Osteoblast (primary cell): ENCODE results near the gene MFSD11. TPM values are rescaled to one million over a fixed set of nuclear protein-coding genes. Genes with fewer than 3 reads are reported as not detected.
"Not testable (repeated sequence)": the region's sequence is repeated elsewhere in the genome, so short reads cannot be mapped to it uniquely, and the experiment has no call there.

Experiments
- DNase-seq: peaks from one replicate; pipeline ENCODE4 v3.0.0; 2011; ENCODE audit warnings: low spot score, mixed read lengths; ENCODE audit not compliant: insufficient read length; ENCODE audit errors: missing footprints
- H2AFZ ChIP-seq: 2 replicates; pipeline ENCODE4 v1.6.0; 2011; ENCODE audit warnings: mild to moderate bottlenecking, low read length
- H3K27ac ChIP-seq: 2 replicates; pipeline ENCODE4 v1.5.1; 2011; ENCODE audit warnings: mild to moderate bottlenecking, low read depth, low read length, moderate library complexity
- H3K27me3 ChIP-seq: 2 replicates; pipeline ENCODE4 v1.6.0; 2012; ENCODE audit warnings: mild to moderate bottlenecking, control low read depth, inconsistent platforms, low read length, moderate library complexity; ENCODE audit not compliant: insufficient read depth
- H3K36me3 ChIP-seq: 2 replicates; pipeline ENCODE4 v1.5.1; 2011; ENCODE audit warnings: mild to moderate bottlenecking, low read length, control low read depth, moderate library complexity; ENCODE audit not compliant: insufficient read depth
- H3K4me1 ChIP-seq: 2 replicates; pipeline ENCODE4 v1.5.1; 2011; ENCODE audit warnings: mild to moderate bottlenecking, low read length, control low read depth, moderate library complexity; ENCODE audit not compliant: insufficient read depth
- H3K4me2 ChIP-seq: 2 replicates; pipeline ENCODE4 v1.6.0; 2011; ENCODE audit warnings: mild to moderate bottlenecking, low read length; ENCODE audit not compliant: insufficient read depth
- H3K4me3 ChIP-seq: fragments of 200-600 bp; sonication (generic); 3 replicates; pipeline ENCODE4 v1.5.1; 2012; ENCODE audit warnings: mild to moderate bottlenecking, low read length, inconsistent platforms; ENCODE audit not compliant: insufficient read depth
- H3K79me2 ChIP-seq: 2 replicates; pipeline ENCODE4 v1.6.0; 2012; ENCODE audit warnings: mild to moderate bottlenecking, low read length, control low read depth, inconsistent platforms; ENCODE audit not compliant: insufficient read depth
- H3K9me3 ChIP-seq: 2 replicates; pipeline ENCODE4 v1.5.1; 2011; ENCODE audit warnings: low read depth, low read length, control low read depth
- H4K20me1 ChIP-seq: 2 replicates; pipeline ENCODE4 v1.6.0; 2012; ENCODE audit warnings: mild to moderate bottlenecking, low read length, control low read depth; ENCODE audit not compliant: insufficient read depth
- CTCF ChIP-seq: IDR thresholded peaks from 2 replicates; pipeline ENCODE4 v1.5.1; 2011; ENCODE audit warnings: mild to moderate bottlenecking, low read depth, low read length, moderate library complexity; ENCODE audit errors: extremely low read depth
- total RNA-seq: library from RNA; depleted of rRNA; stranded (reverse); fragments of >200 nt; gene quantifications from 2 replicates; pipeline ENCODE4 v1.2.3, GENCODE V29; 2012

The MFSD11 gene
- total RNA-seq, 1 donor = 42.0 TPM

GRCh38 chr17:76744747-76745146, 6.8 kb downstream of the MFSD11 start:
- H3K79me2 ChIP-seq = peaks cover 8% of the 10 kb centered on the region
- no peaks in the 10 kb centered on the region for H3K27me3 ChIP-seq
- no peak overlapping the region for H3K4me3 ChIP-seq
- H3K27ac ChIP-seq = no peak overlapping the region
- H2AFZ ChIP-seq = no peak overlapping the region
- no peaks in the 10 kb centered on the region for H3K4me1 ChIP-seq
- no peaks in the 10 kb centered on the region for H3K9me3 ChIP-seq
- peaks cover 29% of the 10 kb centered on the region for H3K36me3 ChIP-seq
- no peak for TF ChIP-seq CTCF
- DNase-seq = no peak
- no peaks in the 10 kb centered on the region for H4K20me1 ChIP-seq
- H3K4me2 ChIP-seq = no peak overlapping the region

GRCh38 chr17:76745785-76746184, 7.9 kb downstream of the MFSD11 start:
- peaks cover 29% of the 10 kb centered on the region for H3K36me3 ChIP-seq
- DNase-seq, H3K27ac ChIP-seq, H3K4me2 ChIP-seq, H4K20me1 ChIP-seq, H3K79me2 ChIP-seq, H2AFZ ChIP-seq, H3K4me3 ChIP-seq, H3K9me3 ChIP-seq, H3K27me3 ChIP-seq, H3K4me1 ChIP-seq: not testable (repeated sequence)

GRCh38 chr17:76747716-76748363, 9.9 kb downstream of the MFSD11 start:
- no peaks in the 10 kb centered on the region for H4K20me1 ChIP-seq
- peaks cover 24% of the 10 kb centered on the region for H3K36me3 ChIP-seq
- H2AFZ ChIP-seq = no peak overlapping the region
- H3K9me3 ChIP-seq = no peaks in the 10 kb centered on the region
- no peaks in the 10 kb centered on the region for H3K27me3 ChIP-seq
- H3K4me1 ChIP-seq = no peaks in the 10 kb centered on the region
- H3K4me3 ChIP-seq = no peak overlapping the region
- H3K4me2 ChIP-seq = no peak overlapping the region
- H3K27ac ChIP-seq = no peak overlapping the region
- TF ChIP-seq CTCF = no peak
- DNase-seq = no peak
- H3K79me2 ChIP-seq = no peaks in the 10 kb centered on the region

GRCh38 chr17:76748657-76749056, 10.7 kb downstream of the MFSD11 start:
- H3K79me2 ChIP-seq = no peaks in the 10 kb centered on the region
- no peaks in the 10 kb centered on the region for H3K27me3 ChIP-seq
- no peak overlapping the region for H3K4me2 ChIP-seq
- H4K20me1 ChIP-seq = no peaks in the 10 kb centered on the region
- no peak for DNase-seq
- no peaks in the 10 kb centered on the region for H3K4me1 ChIP-seq
- H3K9me3 ChIP-seq = no peaks in the 10 kb centered on the region
- no peak for TF ChIP-seq CTCF
- no peak overlapping the region for H3K4me3 ChIP-seq
- no peak overlapping the region for H3K27ac ChIP-seq
- peaks cover 27% of the 10 kb centered on the region for H3K36me3 ChIP-seq
- no peak overlapping the region for H2AFZ ChIP-seq
